ENCODE data around the gene HOXD12.

HOXD12 gene

GRCh38 chr2:176096986-176097819, 2.4 kb upstream of the HOXD12 start:
- TF ChIP-seq POLR2A (IDR thresholded peaks at IDR 0.05; ENCODE audit: low read depth, low read length), result no peak
- no peak for TF ChIP-seq POLR2AphosphoS5 (IDR thresholded peaks at IDR 0.05; ENCODE audit: low read depth, low read length)
- DNase-seq (ENCODE audit: insufficient read length) (peak; percentile 71), FAIRE-seq (peak; percentile 92)

GRCh38 chr2:176097820-176098365, 1.7 kb upstream of the HOXD12 start:
- TF ChIP-seq TAF1 (IDR thresholded peaks at IDR 0.05; ENCODE audit: borderline replicate concordance, low read depth, low read length) (no peak), POLR2AphosphoS5 (IDR thresholded peaks at IDR 0.05; ENCODE audit: low read depth, low read length) (no peak), POLR2A (IDR thresholded peaks at IDR 0.05; ENCODE audit: low read depth, low read length) (no peak)
- no peak for DNase-seq (ENCODE audit: insufficient read length)
- no peak for FAIRE-seq

- DNase-seq (ENCODE audit: insufficient read length) (no peak), FAIRE-seq (no peak)
- no peak for TF ChIP-seq TAF1 (IDR thresholded peaks at IDR 0.05; ENCODE audit: borderline replicate concordance, low read depth, low read length)
- TF ChIP-seq POLR2A (IDR thresholded peaks at IDR 0.05; ENCODE audit: low read depth, low read length), result no peak
- no peak for TF ChIP-seq POLR2AphosphoS5 (IDR thresholded peaks at IDR 0.05; ENCODE audit: low read depth, low read length)
Observed at GRCh38 chr2:176098366-176099158, 1.0 kb upstream of the HOXD12 start.

GRCh38 chr2:176099159-176099727, 352 bp upstream of the HOXD12 start:
- no peak for FAIRE-seq
- no peak for DNase-seq (ENCODE audit: insufficient read length)
- no peak for TF ChIP-seq TAF1 (IDR thresholded peaks at IDR 0.05; ENCODE audit: borderline replicate concordance, low read depth, low read length)
- TF ChIP-seq POLR2A (IDR thresholded peaks at IDR 0.05; ENCODE audit: low read depth, low read length), result no peak
- no peak for TF ChIP-seq POLR2AphosphoS5 (IDR thresholded peaks at IDR 0.05; ENCODE audit: low read depth, low read length)

- TF ChIP-seq POLR2A (IDR thresholded peaks at IDR 0.05; ENCODE audit: low read depth, low read length), result no peak
- no peak for TF ChIP-seq TAF1 (IDR thresholded peaks at IDR 0.05; ENCODE audit: borderline replicate concordance, low read depth, low read length)
- TF ChIP-seq POLR2AphosphoS5 (IDR thresholded peaks at IDR 0.05; ENCODE audit: low read depth, low read length), result no peak
- DNase-seq (ENCODE audit: insufficient read length) (no peak), FAIRE-seq (no peak)
Observed at GRCh38 chr2:176100547-176101140, 1.0 kb downstream of the HOXD12 start.

GRCh38 chr2:176101216-176101830, 1.7 kb downstream of the HOXD12 start:
- FAIRE-seq (no peak), DNase-seq (ENCODE audit: insufficient read length) (no peak)
- TF ChIP-seq POLR2A (IDR thresholded peaks at IDR 0.05; ENCODE audit: low read depth, low read length) (no peak), TAF1 (IDR thresholded peaks at IDR 0.05; ENCODE audit: borderline replicate concordance, low read depth, low read length) (no peak), POLR2AphosphoS5 (IDR thresholded peaks at IDR 0.05; ENCODE audit: low read depth, low read length) (no peak)

GRCh38 chr2:176101842-176102241, 2.2 kb downstream of the HOXD12 start:
- no peak for FAIRE-seq
- TF ChIP-seq POLR2AphosphoS5 (IDR thresholded peaks at IDR 0.05; ENCODE audit: low read depth, low read length) (no peak), POLR2A (IDR thresholded peaks at IDR 0.05; ENCODE audit: low read depth, low read length) (no peak), TAF1 (IDR thresholded peaks at IDR 0.05; ENCODE audit: borderline replicate concordance, low read depth, low read length) (no peak)
- DNase-seq (ENCODE audit: insufficient read length), result no peak

GRCh38 chr2:176102309-176102866, 2.8 kb downstream of the HOXD12 start:
- FAIRE-seq, result no peak

GRCh38 chr2:176103194-176103593, 3.6 kb downstream of the HOXD12 start:
- no peak for DNase-seq (ENCODE audit: insufficient read length)
- no peak for FAIRE-seq
- no peak for TF ChIP-seq POLR2A (IDR thresholded peaks at IDR 0.05; ENCODE audit: low read depth, low read length)

More at GRCh38 chr2:176102309-176102866, 2.8 kb downstream of the HOXD12 start:
- no peak for DNase-seq (ENCODE audit: insufficient read length)
- TF ChIP-seq TAF1 (IDR thresholded peaks at IDR 0.05; ENCODE audit: borderline replicate concordance, low read depth, low read length) (no peak), POLR2A (IDR thresholded peaks at IDR 0.05; ENCODE audit: low read depth, low read length) (no peak), POLR2AphosphoS5 (IDR thresholded peaks at IDR 0.05; ENCODE audit: low read depth, low read length) (no peak)

- FAIRE-seq, result no peak
- no peak for DNase-seq (ENCODE audit: insufficient read length)
- TF ChIP-seq POLR2A (IDR thresholded peaks at IDR 0.05; ENCODE audit: low read depth, low read length) (no peak), TAF1 (IDR thresholded peaks at IDR 0.05; ENCODE audit: borderline replicate concordance, low read depth, low read length) (no peak), POLR2AphosphoS5 (IDR thresholded peaks at IDR 0.05; ENCODE audit: low read depth, low read length) (no peak)
Observed at GRCh38 chr2:176103742-176104315, 4.2 kb downstream of the HOXD12 start.
